ENCODE measurements around the gene ATXN7L1.

DNA sequence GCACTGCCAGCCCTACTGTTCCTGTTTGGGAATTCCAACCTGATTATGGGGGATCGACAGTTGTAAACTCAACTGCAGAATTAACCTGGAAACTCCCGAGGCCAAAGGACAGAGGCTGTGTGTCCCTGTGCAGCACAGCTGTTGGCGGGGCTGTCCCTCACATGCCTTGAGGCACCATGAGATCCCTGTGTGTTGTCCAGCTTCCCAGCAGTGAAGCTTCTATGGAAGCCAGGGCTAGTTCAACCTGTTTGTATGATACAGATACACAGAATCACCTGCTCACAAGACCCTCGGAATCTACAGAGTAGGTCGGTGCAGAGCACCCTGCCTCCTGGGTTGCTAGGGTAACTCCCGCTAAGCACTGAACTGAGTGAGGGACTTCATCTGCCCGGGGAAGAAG, 234.1 kb downstream of the ATXN7L1 start:
- TF ChIP-seq, protein P1, sequence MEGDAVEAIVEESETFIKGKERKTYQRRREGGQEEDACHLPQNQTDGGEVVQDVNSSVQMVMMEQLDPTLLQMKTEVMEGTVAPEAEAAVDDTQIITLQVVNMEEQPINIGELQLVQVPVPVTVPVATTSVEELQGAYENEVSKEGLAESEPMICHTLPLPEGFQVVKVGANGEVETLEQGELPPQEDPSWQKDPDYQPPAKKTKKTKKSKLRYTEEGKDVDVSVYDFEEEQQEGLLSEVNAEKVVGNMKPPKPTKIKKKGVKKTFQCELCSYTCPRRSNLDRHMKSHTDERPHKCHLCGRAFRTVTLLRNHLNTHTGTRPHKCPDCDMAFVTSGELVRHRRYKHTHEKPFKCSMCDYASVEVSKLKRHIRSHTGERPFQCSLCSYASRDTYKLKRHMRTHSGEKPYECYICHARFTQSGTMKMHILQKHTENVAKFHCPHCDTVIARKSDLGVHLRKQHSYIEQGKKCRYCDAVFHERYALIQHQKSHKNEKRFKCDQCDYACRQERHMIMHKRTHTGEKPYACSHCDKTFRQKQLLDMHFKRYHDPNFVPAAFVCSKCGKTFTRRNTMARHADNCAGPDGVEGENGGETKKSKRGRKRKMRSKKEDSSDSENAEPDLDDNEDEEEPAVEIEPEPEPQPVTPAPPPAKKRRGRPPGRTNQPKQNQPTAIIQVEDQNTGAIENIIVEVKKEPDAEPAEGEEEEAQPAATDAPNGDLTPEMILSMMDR (IDR thresholded peaks at IDR 0.05; ENCODE audit: low read depth, low read length) = no peak
- no peak for TF ChIP-seq EZH2phosphoT487 (IDR thresholded peaks at IDR 0.05; ENCODE audit: low read depth)

All from OCI-LY3 (cell line).